ENCODE data around the gene FAM222A. TPM values are rescaled to one million over a fixed set of nuclear protein-coding genes. Genes with fewer than 3 reads are reported as not detected.
A peak's percentile ranks its signal among the peaks of the same experiment; 100 is the strongest.

Gene FAM222A
- total RNA-seq, 1 donor from 2014 or later = 0.58 TPM

DNA sequence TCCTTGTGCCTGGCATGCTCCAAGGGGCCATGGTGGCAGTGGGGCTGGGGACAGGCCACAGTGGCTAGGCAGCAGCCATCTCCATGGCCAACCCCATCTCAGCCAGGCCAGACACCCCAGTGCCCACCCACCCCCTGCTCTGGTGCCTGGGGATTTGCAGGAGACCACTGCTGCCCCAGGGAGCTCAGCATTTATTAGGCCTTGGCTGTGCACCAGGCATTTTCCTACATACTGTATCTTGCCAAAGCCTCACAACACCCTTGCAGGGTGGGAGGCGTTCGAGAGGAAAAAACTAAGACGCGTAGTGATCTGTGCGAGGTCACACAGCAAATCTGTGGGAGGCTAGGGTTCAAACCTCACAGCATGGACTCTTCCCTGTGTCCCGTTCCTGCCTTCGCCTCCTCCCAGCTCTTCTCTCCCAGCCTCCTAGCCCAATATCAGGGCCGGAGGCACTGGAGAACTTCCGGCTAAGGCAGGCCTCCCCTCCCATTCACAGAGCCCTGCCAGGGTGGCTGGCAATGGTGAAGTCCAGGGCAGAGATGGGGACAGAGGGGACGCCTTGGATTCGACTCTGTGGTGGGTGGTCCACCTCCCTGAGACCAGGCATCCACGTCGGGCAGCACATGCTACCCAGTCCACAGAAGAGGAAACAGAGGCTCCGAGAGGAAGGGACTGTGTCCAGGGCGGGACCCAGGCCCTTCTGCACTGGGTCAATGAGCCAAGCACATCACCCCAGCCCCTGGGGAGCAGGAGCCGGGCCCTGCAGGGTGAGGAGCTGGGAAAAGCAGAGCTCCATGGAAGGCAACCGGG lies 57.4 kb downstream of the FAM222A start:
- TF ChIP-seq CTCF (IDR thresholded peaks at IDR 0.05; ENCODE audit: insufficient read depth, low read length, poor library complexity, severe bottlenecking) = no peak
- no peak overlapping the region for H3K4me3 ChIP-seq (ENCODE audit: low read depth, low read length)
- H3K27me3 ChIP-seq (ENCODE audit: control insufficient read depth, insufficient read depth, low read length) = peaks cover 2% of the 10 kb centered on the region
- no peak for DNase-seq (ENCODE audit: low read depth)
- H3K36me3 ChIP-seq (ENCODE audit: control insufficient read depth, insufficient read depth, low read length) = no peaks in the 10 kb centered on the region

DNA sequence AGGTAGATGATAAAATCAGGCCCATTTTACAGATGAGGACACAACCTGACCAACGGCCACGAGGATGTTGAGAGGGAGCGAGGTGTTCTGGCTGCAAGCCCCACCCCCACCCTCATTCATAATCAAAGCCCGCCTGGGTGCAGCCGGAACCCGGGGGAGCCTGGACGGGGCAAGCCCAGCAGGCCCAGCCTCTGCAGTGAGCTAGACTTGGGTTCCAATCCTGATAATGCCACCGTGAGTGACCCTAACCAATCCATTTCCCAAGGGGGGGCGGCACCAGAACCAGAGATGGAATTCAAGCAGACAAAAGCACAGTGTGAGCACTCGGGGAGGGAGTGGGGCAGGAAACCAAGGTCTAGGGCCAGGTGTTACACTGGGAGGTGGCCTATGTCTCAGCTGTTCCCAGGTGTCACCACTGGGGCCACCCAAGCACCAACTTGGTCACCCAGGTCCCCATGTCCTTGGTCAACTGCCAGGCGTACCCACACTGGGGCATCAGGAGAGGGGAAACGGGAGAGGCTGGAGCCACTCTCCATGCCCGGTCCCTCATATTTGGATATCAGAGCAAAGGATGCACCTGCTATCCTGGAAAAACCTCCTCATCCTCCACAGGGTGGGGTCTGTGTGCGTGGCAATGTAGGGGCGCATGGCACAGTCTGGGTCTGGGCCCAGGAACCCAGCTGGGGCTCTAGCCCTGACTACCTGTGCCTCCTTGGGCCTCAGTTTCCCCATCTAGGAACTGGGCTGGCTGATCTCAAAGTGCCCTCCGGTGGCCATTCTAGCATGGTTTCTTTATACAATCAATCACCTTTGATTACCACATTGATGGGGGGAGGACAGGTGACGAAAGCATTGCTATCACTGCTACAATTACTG lies 58.4 kb downstream of the FAM222A start:
- no peak for DNase-seq (ENCODE audit: low read depth)
- no peak overlapping the region for H3K4me3 ChIP-seq (ENCODE audit: low read depth, low read length)
- peaks cover 2% of the 10 kb centered on the region for H3K27me3 ChIP-seq (ENCODE audit: control insufficient read depth, insufficient read depth, low read length)
- TF ChIP-seq CTCF (IDR thresholded peaks at IDR 0.05; ENCODE audit: insufficient read depth, low read length, poor library complexity, severe bottlenecking) = no peak
- no peaks in the 10 kb centered on the region for H3K36me3 ChIP-seq (ENCODE audit: control insufficient read depth, insufficient read depth, low read length)

GRCh38 chr12:109772622-109773321 lies 59.1 kb downstream of the FAM222A start:
- no peak for TF ChIP-seq CTCF (IDR thresholded peaks at IDR 0.05; ENCODE audit: insufficient read depth, low read length, poor library complexity, severe bottlenecking)
- Histone ChIP-seq H3K36me3 (ENCODE audit: control insufficient read depth, insufficient read depth, low read length) (no peaks in the 10 kb centered on the region), H3K27me3 (ENCODE audit: control insufficient read depth, insufficient read depth, low read length) (peaks cover 2% of the 10 kb centered on the region), H3K4me3 (ENCODE audit: low read depth, low read length) (no peak overlapping the region)
- DNase-seq (ENCODE audit: low read depth) = no peak

GRCh38 chr12:109773384-109774011 lies 59.9 kb downstream of the FAM222A start:
- no peak overlapping the region for H3K4me3 ChIP-seq (ENCODE audit: low read depth, low read length)

More at GRCh38 chr12:109773384-109774011, 59.9 kb downstream of the FAM222A start:
- no peak for TF ChIP-seq CTCF (IDR thresholded peaks at IDR 0.05; ENCODE audit: insufficient read depth, low read length, poor library complexity, severe bottlenecking)
- peak; percentile 9 for DNase-seq (ENCODE audit: low read depth)
- Histone ChIP-seq H3K27me3 (ENCODE audit: control insufficient read depth, insufficient read depth, low read length) (peaks cover 2% of the 10 kb centered on the region), H3K36me3 (ENCODE audit: control insufficient read depth, insufficient read depth, low read length) (no peaks in the 10 kb centered on the region)
